ENCODE measurements around the gene OTUB2.

OTUB2 gene

GRCh38 chr14:93997082-93997481 lies 29.1 kb upstream of the OTUB2 start, which contains the start of gene CCDC197:
CCDC197 (plus strand) TSS chr14:93997301; CDS start chr14:93998132, 831 bp downstream.
- DNase-seq: no peak

GRCh38 chr14:93997916-93998870 lies 27.9 kb upstream of the OTUB2 start:
- DNase-seq: no peak

- no peak for DNase-seq
These were observed 27.2 kb upstream of the OTUB2 start for GRCh38 chr14:93998871-93999403.

GRCh38 chr14:93999573-93999972 lies 26.6 kb upstream of the OTUB2 start:
- DNase-seq: no peak

- no peak for DNase-seq
These were observed 25.9 kb upstream of the OTUB2 start for GRCh38 chr14:94000267-94000666.

GRCh38 chr14:94001016-94001415 lies 25.1 kb upstream of the OTUB2 start:
- DNase-seq: no peak

- peak; percentile 64 for DNase-seq
These were observed 24.4 kb upstream of the OTUB2 start for GRCh38 chr14:94001501-94002396.

GRCh38 chr14:94003397-94003796 lies 22.7 kb upstream of the OTUB2 start:
- no peak for DNase-seq

- no peak for DNase-seq
These were observed 22.1 kb upstream of the OTUB2 start for GRCh38 chr14:94004015-94004414.

- DNase-seq: peak; percentile 24
These were observed 20.6 kb upstream of the OTUB2 start for GRCh38 chr14:94005324-94006073.

GRCh38 chr14:94008234-94008633 lies 17.9 kb upstream of the OTUB2 start:
- DNase-seq: no peak

GRCh38 chr14:94009767-94010166 lies 16.4 kb upstream of the OTUB2 start:
- peak; percentile 53 for DNase-seq

GRCh38 chr14:94010625-94011024 lies 15.5 kb upstream of the OTUB2 start:
- no peak for DNase-seq

- DNase-seq: no peak
These were observed 14.3 kb upstream of the OTUB2 start for GRCh38 chr14:94011795-94012194.

- DNase-seq: no peak
These were observed 11.8 kb upstream of the OTUB2 start for GRCh38 chr14:94014382-94014781.

GRCh38 chr14:94015223-94015622 lies 10.9 kb upstream of the OTUB2 start:
- DNase-seq: no peak

- no peak for DNase-seq
These were observed 9.6 kb upstream of the OTUB2 start for GRCh38 chr14:94016446-94016976.

- DNase-seq: no peak
These were observed 7.8 kb upstream of the OTUB2 start for GRCh38 chr14:94018308-94018707.

- no peak for DNase-seq
These were observed 6.8 kb upstream of the OTUB2 start for GRCh38 chr14:94019329-94019728.

GRCh38 chr14:94020267-94020666 lies 5.9 kb upstream of the OTUB2 start:
- no peak for DNase-seq

GRCh38 chr14:94021001-94021400 lies 5.1 kb upstream of the OTUB2 start:
- peak; percentile 17 for DNase-seq

All from HCEC 1CT (cell line).